Erythroblast (primary cell): ENCODE measurements around the gene MEGF8.

ENCODE experiments used
- DNase-seq, 2 experiments: peaks; one replicate each; lab custom pipeline; 2025; lab: John Stamatoyannopoulos, UW
- GATA1 ChIP-seq: IDR thresholded peaks from 2 replicates; pipeline ENCODE4 v1.6.1; 2011; ENCODE audit warnings: low read depth, mild to moderate bottlenecking, control low read depth, low read length, moderate library complexity
- POLR2A ChIP-seq: IDR thresholded peaks from 2 replicates; pipeline ENCODE4 v1.6.1; 2011; ENCODE audit warnings: mild to moderate bottlenecking, low read length

Gene MEGF8

GRCh38 chr19:42306646-42307045, 18.8 kb upstream of the MEGF8 start:
- DNase-seq = no peak
- no peak for TF ChIP-seq POLR2A
- no peak for TF ChIP-seq GATA1

DNA sequence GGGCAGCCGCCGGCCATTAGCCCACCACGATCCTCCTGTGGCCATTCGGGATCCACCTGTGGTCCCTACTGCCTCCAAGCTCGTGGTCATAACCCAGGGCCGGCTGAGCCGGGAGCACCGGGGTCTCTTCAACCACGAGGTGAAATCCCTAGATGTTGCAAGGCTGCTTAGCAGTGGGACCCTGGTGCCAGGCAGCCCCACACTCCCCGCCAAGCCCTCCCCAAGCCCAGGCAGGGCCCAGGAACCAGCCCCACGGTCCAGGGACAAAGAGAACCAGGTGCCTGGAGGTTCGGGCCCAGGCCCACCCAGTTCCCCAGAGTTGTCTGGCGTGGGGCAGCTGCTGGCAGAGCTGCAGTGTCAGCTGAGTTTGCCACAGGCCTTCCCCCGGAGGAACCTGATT, 15.7 kb upstream of the MEGF8 start:
- DNase-seq = no peak
- TF ChIP-seq POLR2A (no peak), GATA1 (no peak)

- TF ChIP-seq POLR2A (no peak), GATA1 (no peak)
- DNase-seq = peak; percentile 23 to 25
Measured at GRCh38 chr19:42311657-42312056, 13.8 kb upstream of the MEGF8 start.

GRCh38 chr19:42312370-42312769, 13.1 kb upstream of the MEGF8 start:
- no peak for DNase-seq
- TF ChIP-seq GATA1 (no peak), POLR2A (no peak)

DNA sequence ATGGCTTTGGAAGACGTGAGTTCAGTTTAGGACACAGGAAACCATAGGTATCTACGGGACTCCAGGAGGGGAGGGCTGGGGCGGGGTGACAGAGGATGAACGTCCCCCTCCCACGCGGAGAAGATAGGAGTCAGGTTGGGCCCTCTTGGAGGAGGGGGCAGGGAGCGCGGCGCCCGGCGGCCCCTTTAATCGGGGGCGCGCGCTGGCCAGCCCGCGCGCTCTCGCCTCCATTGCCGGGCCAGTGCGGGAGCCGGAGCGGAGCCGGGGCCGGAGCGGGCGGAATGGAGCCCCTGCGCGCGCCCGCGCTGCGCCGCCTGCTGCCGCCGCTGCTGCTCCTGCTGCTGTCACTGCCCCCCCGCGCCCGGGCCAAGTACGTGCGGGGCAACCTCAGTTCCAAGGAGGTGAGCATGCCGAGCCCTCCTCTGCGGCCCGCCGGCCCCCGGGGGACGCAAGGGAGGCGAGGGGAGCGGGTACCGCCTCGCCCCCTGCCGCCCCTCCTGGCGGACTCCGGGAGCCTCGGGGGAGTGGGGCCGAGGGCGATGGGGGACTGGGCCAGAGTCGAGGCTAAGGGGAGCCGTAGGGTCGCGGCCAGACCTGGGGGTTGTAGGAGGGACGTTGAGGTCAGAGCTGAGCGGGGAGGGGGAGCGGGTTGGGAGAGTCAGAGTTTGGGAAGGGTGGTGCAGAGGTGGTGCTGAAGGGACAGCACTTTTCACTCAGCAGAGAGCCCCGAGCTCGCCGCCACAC, 12.2 kb upstream of the MEGF8 start, which contains the start of gene TMEM145:
Gene TMEM145 (plus strand): TSS at position 214 of the 744 bp plus-strand sequence. CDS start 68 bp downstream, at position 282.
- peak; percentile 51 to 52 for DNase-seq
- TF ChIP-seq GATA1 = no peak
- no peak for TF ChIP-seq POLR2A

DNA sequence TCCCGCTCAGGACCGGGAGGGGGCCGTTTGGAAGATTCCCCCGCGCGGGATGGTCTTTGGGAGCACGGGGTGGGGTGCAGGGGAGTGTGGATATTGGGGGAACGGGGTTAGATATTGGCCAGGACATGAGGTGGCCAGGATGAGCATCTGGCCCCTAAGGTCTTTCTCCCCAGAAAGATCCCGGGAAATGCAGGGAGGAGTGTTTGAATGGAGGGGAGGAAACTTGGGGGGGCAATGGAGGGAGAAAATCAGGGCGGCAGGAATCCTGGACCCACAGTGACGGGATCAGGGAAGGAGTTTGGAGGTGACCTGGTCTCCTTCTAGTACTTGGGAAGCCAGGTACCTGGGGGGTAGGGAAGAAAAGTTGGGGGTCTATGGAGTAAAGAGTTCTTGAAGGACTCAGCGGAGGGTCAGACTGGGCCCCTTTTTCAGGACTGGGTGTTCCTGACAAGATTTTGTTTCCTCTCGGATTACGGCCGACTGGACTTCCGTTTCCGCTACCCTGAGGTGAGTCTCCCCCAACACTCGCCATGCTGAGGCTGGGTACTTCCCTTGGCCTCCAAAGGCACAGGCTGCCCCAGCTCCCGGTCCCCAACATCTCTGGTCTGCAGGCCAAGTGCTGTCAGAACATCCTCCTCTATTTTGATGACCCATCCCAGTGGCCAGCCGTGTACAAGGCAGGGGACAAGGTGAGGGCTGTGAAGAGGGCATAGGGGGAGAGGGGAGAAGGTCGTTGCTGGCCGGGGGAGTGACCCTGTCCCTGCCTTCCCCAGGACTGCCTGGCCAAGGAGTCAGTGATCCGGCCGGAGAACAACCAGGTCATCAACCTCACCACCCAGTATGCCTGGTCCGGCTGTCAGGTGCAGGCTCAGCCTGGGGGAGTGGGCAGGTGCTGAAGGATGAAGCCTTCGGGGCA, 11.3 kb upstream of the MEGF8 start:
- TF ChIP-seq POLR2A (no peak), GATA1 (no peak)
- DNase-seq = no peak

GRCh38 chr19:42315024-42315423, 10.4 kb upstream of the MEGF8 start:
- TF ChIP-seq POLR2A (no peak), GATA1 (no peak)

GRCh38 chr19:42316223-42317211, 8.9 kb upstream of the MEGF8 start:
- TF ChIP-seq GATA1 (no peak), POLR2A (no peak)

More at GRCh38 chr19:42315024-42315423, 10.4 kb upstream of the MEGF8 start:
- no peak for DNase-seq

DNA sequence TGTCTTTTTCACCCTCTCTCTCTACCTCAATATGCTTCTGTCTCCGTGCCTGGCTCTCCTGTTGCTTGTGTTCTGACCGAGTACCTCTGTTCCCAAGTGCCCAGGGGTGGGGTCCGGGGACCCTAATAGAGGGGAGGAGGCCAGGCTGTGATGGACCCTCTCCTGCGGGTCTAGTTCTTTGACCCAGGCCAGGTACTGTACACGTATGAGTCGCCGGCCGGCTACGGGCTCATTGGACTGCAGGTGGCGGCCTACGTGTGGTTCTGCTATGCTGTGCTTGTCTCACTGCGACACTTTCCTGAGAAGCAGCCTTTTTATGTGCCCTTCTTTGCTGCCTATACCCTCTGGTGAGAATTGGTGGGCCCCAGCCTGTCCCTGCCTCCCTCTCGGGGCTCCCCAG, 7.9 kb upstream of the MEGF8 start:
- no peak for DNase-seq

More at GRCh38 chr19:42316223-42317211, 8.9 kb upstream of the MEGF8 start:
- DNase-seq = no peak

GRCh38 chr19:42322305-42322704, 3.1 kb upstream of the MEGF8 start:
- TF ChIP-seq GATA1 = no peak
- TF ChIP-seq POLR2A = no peak
- DNase-seq = no peak

More for the DNA sequence above, 7.9 kb upstream of the MEGF8 start:
- TF ChIP-seq GATA1 = no peak

DNA sequence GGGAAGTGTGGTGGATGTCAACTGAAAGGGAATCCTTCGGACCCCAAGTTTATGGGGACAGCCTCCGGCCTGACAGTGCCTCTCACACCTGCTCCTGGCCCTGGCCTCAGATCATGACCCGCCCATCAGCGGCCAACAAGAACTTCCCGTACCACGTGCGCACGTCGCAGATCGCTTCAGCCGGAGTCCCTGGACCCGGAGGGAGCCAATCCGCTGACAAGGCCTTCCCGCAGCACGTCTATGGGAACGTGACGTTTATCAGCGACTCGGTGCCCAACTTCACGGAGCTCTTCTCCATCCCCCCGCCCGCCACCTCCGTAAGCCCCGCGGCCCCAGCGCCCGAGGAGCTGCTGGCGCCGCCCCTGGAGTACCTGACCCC, 2.0 kb upstream of the MEGF8 start:
- peak; percentile 17 to 20 for DNase-seq
- TF ChIP-seq GATA1 (no peak), POLR2A (no peak)

GRCh38 chr19:42323852-42324654, 1.4 kb upstream of the MEGF8 start:
- TF ChIP-seq GATA1 (no peak), POLR2A (no peak)
- peak; percentile 20 to 28 for DNase-seq
